Measurements from ENCODE around the gene AKAP13.

DNA sequence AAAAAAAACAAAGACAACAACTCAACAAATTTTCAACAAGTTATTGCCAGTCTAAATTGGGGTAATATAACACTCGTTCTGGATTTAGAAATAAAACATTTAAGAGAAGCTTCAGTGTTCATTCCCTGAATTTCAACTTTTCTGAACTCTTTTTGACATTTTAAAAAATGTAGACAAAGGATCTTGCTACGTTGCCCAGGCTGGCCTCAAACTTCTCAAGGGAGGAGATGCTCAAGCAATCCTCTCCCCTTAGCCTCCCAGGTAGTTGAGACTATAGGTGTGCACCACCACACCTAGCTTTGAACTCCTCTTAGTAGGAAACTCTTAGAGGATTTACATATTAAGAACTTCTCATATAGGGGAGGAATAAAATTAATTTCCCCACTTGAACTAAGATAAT, 91.9 kb downstream of the AKAP13 start:
- TF ChIP-seq POLR2A (IDR thresholded peaks at IDR 0.05) = no peak
- TF ChIP-seq, protein P1, sequence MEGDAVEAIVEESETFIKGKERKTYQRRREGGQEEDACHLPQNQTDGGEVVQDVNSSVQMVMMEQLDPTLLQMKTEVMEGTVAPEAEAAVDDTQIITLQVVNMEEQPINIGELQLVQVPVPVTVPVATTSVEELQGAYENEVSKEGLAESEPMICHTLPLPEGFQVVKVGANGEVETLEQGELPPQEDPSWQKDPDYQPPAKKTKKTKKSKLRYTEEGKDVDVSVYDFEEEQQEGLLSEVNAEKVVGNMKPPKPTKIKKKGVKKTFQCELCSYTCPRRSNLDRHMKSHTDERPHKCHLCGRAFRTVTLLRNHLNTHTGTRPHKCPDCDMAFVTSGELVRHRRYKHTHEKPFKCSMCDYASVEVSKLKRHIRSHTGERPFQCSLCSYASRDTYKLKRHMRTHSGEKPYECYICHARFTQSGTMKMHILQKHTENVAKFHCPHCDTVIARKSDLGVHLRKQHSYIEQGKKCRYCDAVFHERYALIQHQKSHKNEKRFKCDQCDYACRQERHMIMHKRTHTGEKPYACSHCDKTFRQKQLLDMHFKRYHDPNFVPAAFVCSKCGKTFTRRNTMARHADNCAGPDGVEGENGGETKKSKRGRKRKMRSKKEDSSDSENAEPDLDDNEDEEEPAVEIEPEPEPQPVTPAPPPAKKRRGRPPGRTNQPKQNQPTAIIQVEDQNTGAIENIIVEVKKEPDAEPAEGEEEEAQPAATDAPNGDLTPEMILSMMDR (IDR thresholded peaks at IDR 0.05) = no peak
